22Rv1 (cell line): Measurements from ENCODE around the gene SELENOM.
"Not testable (repeated sequence)": the region's sequence is repeated elsewhere in the genome, so short reads cannot be mapped to it uniquely, and the experiment has no call there.

Source experiments
- H3K27ac ChIP-seq: fragments of 450-650 bp; 2 replicates; pipeline ENCODE4 v1.5.1; 2017
- CTCF ChIP-seq: fragments of 450-650 bp; IDR thresholded peaks from 2 replicates; pipeline ENCODE4 v1.5.1; 2017; ENCODE audit warnings: mild to moderate bottlenecking
- ZFX ChIP-seq: fragments of 450-650 bp; IDR thresholded peaks from 2 replicates; pipeline ENCODE4 v1.6.1; 2017; ENCODE audit warnings: antibody characterized with exemption, borderline replicate concordance

The SELENOM gene

GRCh38 chr22:31080164-31080847 lies 27.1 kb downstream of the SELENOM start:
- peak overlapping the region; percentile 75 for H3K27ac ChIP-seq
- no peak for TF ChIP-seq CTCF
- TF ChIP-seq ZFX, result no peak

GRCh38 chr22:31079095-31079642 lies 28.2 kb downstream of the SELENOM start:
- TF ChIP-seq CTCF, result no peak
- no peak for TF ChIP-seq ZFX
- H3K27ac ChIP-seq, result peak overlapping the region; percentile 75; the same call in 1 of the 2 replicates

GRCh38 chr22:31078389-31078788 lies 29.0 kb downstream of the SELENOM start:
- not testable (repeated sequence) for H3K27ac ChIP-seq

- TF ChIP-seq ZFX, result no peak
- no peak for TF ChIP-seq CTCF
- H3K27ac ChIP-seq, result no peak overlapping the region
Measured at GRCh38 chr22:31077681-31078080, 29.7 kb downstream of the SELENOM start.

GRCh38 chr22:31075961-31076360 lies 31.4 kb downstream of the SELENOM start:
- no peak overlapping the region for H3K27ac ChIP-seq
- TF ChIP-seq CTCF (no peak), ZFX (no peak)

- not testable (repeated sequence) for H3K27ac ChIP-seq
Measured at GRCh38 chr22:31073545-31074145, 33.7 kb downstream of the SELENOM start.

- not testable (repeated sequence) for H3K27ac ChIP-seq
Measured at GRCh38 chr22:31073125-31073524, 34.2 kb downstream of the SELENOM start.

- H3K27ac ChIP-seq, result not testable (repeated sequence)
Measured at GRCh38 chr22:31069691-31070314, 37.6 kb downstream of the SELENOM start.

GRCh38 chr22:31068970-31069369 lies 38.4 kb downstream of the SELENOM start:
- TF ChIP-seq CTCF (no peak), ZFX (no peak)
- no peak overlapping the region for H3K27ac ChIP-seq
